ENCODE results near the gene HCRTR1. TPM values are rescaled to one million over a fixed set of nuclear protein-coding genes. Genes with fewer than 3 reads are reported as not detected.
A peak's percentile ranks its signal among the peaks of the same experiment; 100 is the strongest.

HCRTR1 gene
- total and polyA plus RNA-seq, 2 of the 8 experiments (the other 6 are each of a cell fraction or from before 2014, with no cell fraction given) = 0.35 to 0.39 TPM

GRCh38 chr1:31591425-31592093 is 25.9 kb upstream of the HCRTR1 start:
- Histone ChIP-seq H4K20me1 (replicated peaks in 1 of 2; ENCODE audit: control insufficient read depth in 1 of 2, insufficient read depth in 2 of 2, low read length in 2 of 2) (no peaks in the 10 kb centered on the region), H3K23ac (ENCODE audit: insufficient read length) (no peak overlapping the region), H3K14ac (ENCODE audit: insufficient read length) (no peak overlapping the region), H3K4me3 (ENCODE audit: extremely low read depth in 1 of 4, insufficient read depth in 2 of 4, low read depth in 3 of 4, low read length in 4 of 4) (no peak overlapping the region), H3K27ac (ENCODE audit: low read depth, low read length) (no peak overlapping the region), H3K4ac (replicated peaks; ENCODE audit: insufficient read length, low read depth, low read length) (no peak overlapping the region), H3K27me3 (replicated peaks in 1 of 4; ENCODE audit: control insufficient read depth in 3 of 4, extremely low read depth in 1 of 4, insufficient read depth in 3 of 4, low read length in 3 of 4) (peaks cover 0 to 12% (median 5%) of the 10 kb centered on the region in 4 experiments; a peak in 4 of 7 replicates), H4K5ac (ENCODE audit: insufficient read length, low read depth, low read length) (no peak overlapping the region), H3K4me1 (replicated peaks in 1 of 4; ENCODE audit: control insufficient read depth in 3 of 4, insufficient read depth in 4 of 4, low read length in 3 of 4) (peaks cover 2 to 9% (median 6%) of the 10 kb centered on the region in 4 experiments; a peak in 6 of 7 replicates), H3K36me3 (ENCODE audit: control insufficient read depth in 2 of 4, insufficient read depth in 4 of 4, low read length in 3 of 4) (no peaks in the 10 kb centered on the region), H2BK5ac (ENCODE audit: low read depth, low read length) (no peak overlapping the region), H3K56ac (replicated peaks; ENCODE audit: insufficient read length, low read depth, low read length) (no peak overlapping the region), H3K79me2 (ENCODE audit: control insufficient read depth in 1 of 2, insufficient read depth in 2 of 2, low read length in 2 of 2) (no peaks in the 10 kb centered on the region), H3K79me1 (ENCODE audit: low read depth, low read length) (no peaks in the 10 kb centered on the region), H4K8ac (ENCODE audit: extremely low read depth, insufficient read depth, low read length) (no peak overlapping the region), H2AFZ (ENCODE audit: low read length) (no peak overlapping the region), H4K91ac (replicated peaks; ENCODE audit: insufficient read length, low read length) (no peak overlapping the region), H3K4me2 (ENCODE audit: insufficient read depth in 1 of 2, low read depth in 2 of 2, low read length in 2 of 2) (no peak overlapping the region), H3K9ac (replicated peaks in 1 of 4; ENCODE audit: extremely low read depth in 1 of 4, low read depth in 3 of 4, low read length in 3 of 4) (no peak overlapping the region), H3K23me2 (ENCODE audit: low read depth, low read length) (no peaks in the 10 kb centered on the region; the same call in 1 of the 2 replicates), H2BK15ac (ENCODE audit: low read length) (no peak overlapping the region), H2AK5ac (ENCODE audit: low read depth, low read length) (no peak overlapping the region), H2BK120ac (replicated peaks; ENCODE audit: low read depth, low read length) (no peak overlapping the region), H3K9me3 (ENCODE audit: insufficient read depth in 2 of 2, low read depth in 1 of 2, low read length in 1 of 2) (no peaks in the 10 kb centered on the region), H2BK12ac (ENCODE audit: low read depth, low read length) (no peak overlapping the region), H3K18ac (ENCODE audit: extremely low read depth, low read length) (no peak overlapping the region), H2BK20ac (ENCODE audit: low read length) (peak overlapping the region; percentile 62; the same call in 1 of the 2 replicates)
- FAIRE-seq = no peak
- peak in 1 of 2 experiments; percentile 45 for DNase-seq (ENCODE audit: low read depth in 1 of 2, low spot score in 2 of 2)
- CTCF ChIA-PET (ENCODE audit: partially characterized antibody) = interaction anchor here (0.6 to 3.9 kb wide), 19 partner anchors 10 to 398 kb away, joined by 3 to 62 read pairs (median 4); partner anchors contain the start of gene TINAGL1
- no peak for TF ChIP-seq RFX5 (IDR thresholded peaks at IDR 0.05; ENCODE audit: borderline replicate concordance, low read depth, low read length)
- TF ChIP-seq CBX8 (IDR thresholded peaks at IDR 0.05; ENCODE audit: borderline replicate concordance, low read depth, low read length) = no peak
- TF ChIP-seq PHF8 (conservative IDR thresholded peaks at IDR 0.05; ENCODE audit: low read depth, low read length) = no peak
- no peak for TF ChIP-seq SIRT6 (IDR thresholded peaks at IDR 0.05; ENCODE audit: low read length)
- no peak for TF ChIP-seq RBBP5 (IDR thresholded peaks at IDR 0.05; ENCODE audit: borderline replicate concordance, low read depth, low read length)
- TF ChIP-seq NANOG (IDR thresholded peaks at IDR 0.05; ENCODE audit: insufficient read depth, low read depth, low read length, poor library complexity, severe bottlenecking) = no peak
- TF ChIP-seq ATF3 (IDR thresholded peaks at IDR 0.05; ENCODE audit: insufficient read depth, low read depth, low read length) = no peak
- TF ChIP-seq GABPA (IDR thresholded peaks at IDR 0.05; ENCODE audit: borderline replicate concordance, insufficient read depth, low read length) = no peak
- TF ChIP-seq KDM1A (IDR thresholded peaks at IDR 0.05; ENCODE audit: borderline replicate concordance, low read length) = no peak
- TF ChIP-seq SIX5 (IDR thresholded peaks at IDR 0.05; ENCODE audit: low read depth, low read length) = no peak
- TF ChIP-seq EZH2 (IDR thresholded peaks at IDR 0.05; ENCODE audit: low read depth, low read length, severe bottlenecking) = no peak
- POLR2A ChIA-PET (ENCODE audit: partially characterized antibody) = interaction anchor here (0.7 to 1.9 kb wide), 3 partner anchors 27 to 156 kb away, joined by 3 to 7 read pairs (median 5); no protein-coding TSS in a partner anchor
- 73% methylated on average over 11 of the region's 11 CpGs; no CpG with 5 or more reads in 1 of the 2 experiments for WGBS, 2 experiments (ENCODE audit: extremely low coverage in 1 of 2, insufficient coverage in 1 of 2, insufficient read length in 1 of 2, insufficient replicate concordance in 2 of 2, low coverage in 1 of 2, low lambda C conversion rate in 2 of 2, missing lambda C conversion rate in 1 of 2)
